ENCODE data around the gene ERCC1.

ERCC1 gene

DNA sequence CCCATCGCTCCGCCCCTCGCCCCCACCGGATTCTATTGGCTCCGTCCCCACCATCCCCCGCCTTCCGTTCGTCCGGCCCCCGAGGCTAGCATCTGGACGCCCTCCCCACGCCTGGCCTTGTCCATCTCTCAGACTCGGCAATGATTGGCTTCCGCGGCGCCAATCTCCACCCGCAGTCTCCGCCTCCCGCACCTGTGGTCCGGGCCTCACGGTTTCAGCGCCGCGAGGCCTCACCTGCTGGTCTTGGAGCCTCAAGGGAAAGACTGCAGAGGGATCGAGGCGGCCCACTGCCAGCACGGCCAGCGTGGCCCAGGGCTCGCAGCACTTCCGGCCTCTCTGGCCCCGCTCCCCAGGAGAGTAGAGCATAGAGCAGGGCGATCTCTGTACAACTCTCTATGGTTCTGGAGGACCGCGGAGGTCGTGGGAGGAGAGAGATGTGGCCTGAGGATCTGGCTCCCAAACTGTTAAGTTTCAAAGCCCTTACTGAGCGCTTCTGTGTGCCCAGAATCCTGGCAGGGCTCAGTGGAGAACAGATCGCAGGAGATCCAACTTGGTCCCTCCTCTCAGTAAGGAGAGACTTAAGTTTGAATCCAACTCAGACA, at the start of gene ERCC1:
TSS of gene ERCC1 (minus strand) at position 329 of the 602 bp plus-strand sequence. CDS start 543 bp downstream, outside the sequence.
- peak; percentile 76 for DNase-seq

DNA sequence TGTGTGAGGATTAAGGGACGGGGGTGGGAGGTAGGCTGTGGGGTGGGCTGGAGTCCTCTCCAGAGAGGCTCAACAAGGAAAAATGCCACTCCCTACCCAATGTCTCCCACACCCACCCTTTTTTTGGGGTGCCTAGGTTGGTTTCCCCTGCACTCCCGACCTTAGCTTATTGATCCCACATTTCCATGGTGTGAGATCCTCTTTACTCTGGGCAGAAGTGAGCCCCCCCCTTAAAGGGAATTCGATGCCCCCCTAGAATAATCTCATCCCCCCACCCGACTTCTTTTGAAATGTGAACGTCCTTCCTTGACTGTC, 49.6 kb upstream of the ERCC1 start:
- DNase-seq: no peak

DNA sequence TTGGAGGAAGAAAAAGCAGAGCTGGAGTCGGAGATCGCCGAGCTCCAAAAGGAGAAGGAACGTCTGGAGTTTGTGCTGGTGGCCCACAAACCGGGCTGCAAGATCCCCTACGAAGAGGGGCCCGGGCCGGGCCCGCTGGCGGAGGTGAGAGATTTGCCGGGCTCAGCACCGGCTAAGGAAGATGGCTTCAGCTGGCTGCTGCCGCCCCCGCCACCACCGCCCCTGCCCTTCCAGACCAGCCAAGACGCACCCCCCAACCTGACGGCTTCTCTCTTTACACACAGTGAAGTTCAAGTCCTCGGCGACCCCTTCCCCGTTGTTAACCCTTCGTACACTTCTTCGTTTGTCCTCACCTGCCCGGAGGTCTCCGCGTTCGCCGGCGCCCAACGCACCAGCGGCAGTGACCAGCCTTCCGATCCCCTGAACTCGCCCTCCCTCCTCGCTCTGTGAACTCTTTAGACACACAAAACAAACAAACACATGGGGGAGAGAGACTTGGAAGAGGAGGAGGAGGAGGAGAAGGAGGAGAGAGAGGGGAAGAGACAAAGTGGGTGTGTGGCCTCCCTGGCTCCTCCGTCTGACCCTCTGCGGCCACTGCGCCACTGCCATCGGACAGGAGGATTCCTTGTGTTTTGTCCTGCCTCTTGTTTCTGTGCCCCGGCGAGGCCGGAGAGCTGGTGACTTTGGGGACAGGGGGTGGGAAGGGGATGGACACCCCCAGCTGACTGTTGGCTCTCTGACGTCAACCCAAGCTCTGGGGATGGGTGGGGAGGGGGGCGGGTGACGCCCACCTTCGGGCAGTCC, 49.0 kb upstream of the ERCC1 start:
- peak; percentile 48 for DNase-seq

DNA sequence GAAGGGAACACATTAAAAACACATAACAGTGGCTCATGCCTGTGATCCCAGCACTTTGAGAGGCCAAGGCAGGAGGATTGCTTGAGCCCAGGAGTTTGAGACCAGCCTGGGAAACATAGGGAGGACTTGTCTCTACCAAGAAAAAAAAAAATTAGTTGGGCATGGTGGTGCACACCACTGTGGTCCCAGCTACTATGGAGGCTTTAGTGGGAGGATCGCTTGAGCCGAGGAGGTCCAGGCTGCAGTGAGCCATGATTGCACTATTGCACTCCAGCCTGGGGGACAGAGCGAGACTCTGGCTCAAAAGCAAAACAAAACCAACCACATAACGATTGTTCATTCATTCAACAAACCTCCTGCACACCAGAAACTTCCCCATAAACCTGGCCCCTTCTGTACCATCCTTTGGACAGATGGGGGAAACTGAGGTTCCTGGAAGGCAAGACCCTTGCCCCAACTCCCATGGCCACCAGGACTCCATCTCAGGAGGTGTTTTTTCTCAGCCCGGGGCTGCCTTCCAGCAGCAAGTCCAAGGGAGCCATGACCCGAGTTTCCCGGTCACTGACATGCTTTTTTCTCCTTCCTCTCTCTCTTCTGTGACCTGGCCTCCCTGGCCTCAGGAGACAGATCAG, 48.3 kb upstream of the ERCC1 start:
- DNase-seq: no peak

DNA sequence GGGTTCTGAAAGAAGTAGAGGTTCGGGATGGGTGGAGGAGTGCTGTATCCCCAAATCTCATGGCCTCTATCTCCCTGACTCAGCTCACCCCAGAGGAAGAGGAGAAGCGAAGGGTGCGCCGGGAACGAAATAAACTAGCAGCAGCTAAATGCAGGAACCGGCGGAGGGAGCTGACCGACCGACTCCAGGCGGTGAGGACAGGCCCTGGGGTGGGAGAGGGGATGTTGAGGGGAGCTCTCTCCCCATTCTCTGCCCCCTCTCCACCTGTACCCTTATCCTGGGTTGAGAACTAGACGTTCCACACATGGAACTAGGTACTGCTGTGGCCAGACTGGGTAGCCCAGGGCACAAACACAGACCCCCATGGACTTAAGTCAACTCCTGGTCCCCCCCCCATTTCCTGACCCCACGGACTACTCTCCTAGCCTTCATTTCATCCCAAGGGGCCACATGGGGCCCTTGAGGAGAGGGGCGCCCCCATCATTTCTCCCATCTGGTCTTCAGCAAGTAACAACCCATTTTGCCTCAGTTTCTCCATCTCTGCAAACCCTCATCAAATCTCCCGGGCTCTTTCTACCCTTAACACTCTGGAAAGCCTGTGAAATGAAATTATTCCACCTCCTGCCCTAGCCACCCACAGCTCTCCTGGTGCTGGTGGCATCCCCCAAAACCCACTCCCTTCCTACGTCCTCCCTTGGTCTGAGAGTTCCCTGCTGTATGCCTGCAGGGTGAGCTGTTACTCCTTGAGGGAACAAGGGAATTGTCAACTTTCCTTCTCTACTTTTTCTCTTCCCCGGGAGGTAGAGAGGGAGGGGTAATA, 47.6 kb upstream of the ERCC1 start:
- DNase-seq: no peak

DNA sequence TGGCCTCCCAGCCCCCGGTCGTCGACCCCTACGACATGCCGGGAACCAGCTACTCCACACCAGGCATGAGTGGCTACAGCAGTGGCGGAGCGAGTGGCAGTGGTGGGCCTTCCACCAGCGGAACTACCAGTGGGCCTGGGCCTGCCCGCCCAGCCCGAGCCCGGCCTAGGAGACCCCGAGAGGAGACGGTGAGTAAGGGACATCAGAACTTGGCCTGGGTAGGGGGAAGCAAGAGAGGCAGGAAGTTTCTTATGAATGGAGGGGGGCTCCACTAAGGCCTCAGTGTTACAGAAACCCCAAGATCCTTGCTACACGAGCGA, 47.0 kb upstream of the ERCC1 start:
- DNase-seq: no peak

DNA sequence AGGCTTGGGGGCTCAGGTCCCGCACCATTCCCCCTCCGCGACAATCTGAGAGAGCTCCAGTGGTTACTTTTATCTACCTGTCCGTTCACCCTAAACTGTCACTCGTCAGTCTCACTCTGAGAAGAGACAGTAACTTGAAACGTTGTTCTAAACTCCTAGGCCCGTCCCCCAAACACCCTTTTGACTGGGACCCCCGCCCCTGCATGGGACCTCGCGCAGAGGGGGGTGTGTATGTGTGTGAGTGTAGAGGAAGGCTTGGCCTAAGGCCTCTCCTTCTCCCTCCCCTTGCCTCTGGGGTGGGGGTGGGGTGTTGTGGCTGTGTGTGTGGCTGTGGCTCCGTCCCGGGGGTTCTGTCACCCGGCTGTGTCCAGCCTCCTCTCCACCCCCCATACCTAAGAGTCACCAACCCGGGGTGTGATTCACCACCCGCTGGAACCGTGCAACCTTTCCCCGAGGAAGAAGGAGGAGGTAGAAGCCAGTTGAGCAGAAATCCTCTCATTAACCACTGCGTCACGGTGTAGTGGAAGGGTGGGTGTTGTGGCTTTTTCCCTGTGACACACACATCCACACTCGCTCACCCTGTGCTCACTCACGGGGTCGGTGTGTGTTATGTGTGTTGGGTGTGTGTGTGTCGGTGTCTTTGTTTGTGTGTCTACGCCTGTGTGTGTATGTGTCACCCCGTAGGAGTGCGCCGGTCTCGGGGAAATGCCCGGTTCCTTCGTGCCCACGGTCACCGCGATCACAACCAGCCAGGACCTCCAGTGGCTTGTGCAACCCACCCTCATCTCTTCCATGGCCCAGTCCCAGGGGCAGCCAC, 46.4 kb upstream of the ERCC1 start:
- DNase-seq: peak; percentile 44

DNA sequence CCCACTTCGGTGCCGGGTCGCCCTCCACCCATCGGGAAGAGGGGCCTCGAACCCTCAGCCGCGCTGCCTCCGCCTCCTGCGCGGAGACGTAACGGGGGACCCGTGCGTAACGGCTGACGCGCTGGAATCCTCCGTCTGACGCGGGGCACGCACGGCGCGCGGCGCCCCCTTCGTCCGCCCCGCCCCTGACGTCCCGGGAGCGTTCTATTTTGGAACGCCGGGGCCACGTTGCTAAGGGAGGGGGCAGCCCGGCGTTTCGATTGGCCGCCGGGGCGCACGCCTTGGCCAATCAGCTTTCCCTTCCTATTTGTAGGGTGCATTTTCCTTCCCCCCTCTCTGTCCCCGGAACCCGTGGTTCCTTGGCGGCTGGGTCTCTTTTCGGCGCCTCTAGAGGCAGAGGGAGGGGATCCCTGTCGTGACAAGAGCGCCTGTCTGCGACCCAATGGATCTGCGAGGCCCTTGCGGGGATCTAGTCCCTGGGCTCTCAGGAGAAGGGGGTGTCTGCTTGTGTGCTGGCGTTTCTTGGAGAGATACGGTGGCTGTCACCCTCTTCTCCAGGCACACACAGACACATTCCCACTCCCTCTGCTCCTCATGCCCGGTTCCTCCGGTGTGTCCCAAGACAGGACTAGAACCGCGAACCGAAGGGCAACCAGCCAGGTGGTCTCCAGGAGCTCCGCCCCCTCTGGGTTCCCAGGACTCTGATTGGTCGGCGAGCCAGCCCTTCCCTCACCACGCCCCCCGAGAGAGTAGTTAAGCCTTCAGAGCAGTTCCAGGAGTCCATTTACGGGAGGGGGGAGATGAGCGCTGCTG, 45.6 kb upstream of the ERCC1 start:
- DNase-seq: peak; percentile 90

DNA sequence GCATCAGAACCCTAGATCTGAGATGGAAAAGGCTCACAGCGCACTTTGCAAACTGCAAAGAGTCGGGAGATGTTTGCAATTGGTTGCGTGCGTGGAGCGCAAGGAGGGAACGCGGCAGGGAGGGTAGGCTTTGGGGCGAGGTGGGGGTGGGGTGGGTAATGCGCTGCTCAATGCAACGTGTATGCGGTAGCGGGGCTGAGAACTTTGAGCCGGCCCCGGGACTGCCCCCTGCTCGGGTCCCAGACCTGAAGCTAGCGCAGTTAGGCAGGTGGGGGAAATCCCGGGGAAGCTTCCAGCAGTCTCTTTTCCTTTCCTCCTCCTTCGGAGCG, 45.0 kb upstream of the ERCC1 start:
- DNase-seq: no peak

DNA sequence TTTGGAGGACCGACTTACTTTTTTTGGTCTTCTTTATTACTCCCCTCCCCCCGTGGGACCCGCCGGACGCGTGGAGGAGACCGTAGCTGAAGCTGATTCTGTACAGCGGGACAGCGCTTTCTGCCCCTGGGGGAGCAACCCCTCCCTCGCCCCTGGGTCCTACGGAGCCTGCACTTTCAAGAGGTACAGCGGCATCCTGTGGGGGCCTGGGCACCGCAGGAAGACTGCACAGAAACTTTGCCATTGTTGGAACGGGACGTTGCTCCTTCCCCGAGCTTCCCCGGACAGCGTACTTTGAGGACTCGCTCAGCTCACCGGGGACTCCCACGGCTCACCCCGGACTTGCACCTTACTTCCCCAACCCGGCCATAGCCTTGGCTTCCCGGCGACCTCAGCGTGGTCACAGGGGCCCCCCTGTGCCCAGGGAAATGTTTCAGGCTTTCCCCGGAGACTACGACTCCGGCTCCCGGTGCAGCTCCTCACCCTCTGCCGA, 44.5 kb upstream of the ERCC1 start:
- peak; percentile 67 for DNase-seq

DNA sequence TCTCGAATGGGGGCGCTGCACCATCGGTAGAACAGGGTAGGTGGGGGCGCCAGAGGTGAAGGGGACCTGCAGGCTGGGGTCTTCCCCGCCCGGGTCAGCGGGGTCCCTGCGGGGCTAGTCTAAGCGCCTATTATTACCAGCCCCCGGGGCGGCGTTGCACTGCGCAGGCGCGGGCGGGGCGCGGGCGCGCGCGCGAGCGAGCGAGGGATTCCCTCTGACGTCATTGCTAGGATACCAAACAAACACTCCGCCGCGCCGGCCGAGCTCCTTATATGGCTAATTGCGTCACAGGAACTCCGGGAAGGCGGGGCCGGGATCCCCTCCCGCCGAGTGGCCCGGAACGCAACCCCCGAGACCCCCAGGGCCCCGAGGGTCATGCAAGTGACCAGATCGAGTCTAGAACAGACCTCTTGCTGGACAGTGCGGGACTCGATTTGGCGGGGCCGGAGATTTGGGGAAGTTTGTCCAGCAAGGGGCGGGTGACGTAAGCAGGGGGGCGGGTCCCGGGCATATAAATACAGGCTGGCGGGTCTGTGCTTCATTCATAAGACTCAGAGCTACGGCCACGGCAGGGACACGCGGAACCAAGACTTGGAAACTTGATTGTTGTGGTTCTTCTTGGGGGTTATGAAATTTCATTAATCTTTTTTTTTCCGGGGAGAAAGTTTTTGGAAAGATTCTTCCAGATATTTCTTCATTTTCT, 43.9 kb upstream of the ERCC1 start, which contains the start of gene FOSB:
TSS of gene FOSB (plus strand) at position 541 of the 703 bp plus-strand sequence. CDS start 591 bp downstream, outside the sequence.
- DNase-seq: peak; percentile 95

DNA sequence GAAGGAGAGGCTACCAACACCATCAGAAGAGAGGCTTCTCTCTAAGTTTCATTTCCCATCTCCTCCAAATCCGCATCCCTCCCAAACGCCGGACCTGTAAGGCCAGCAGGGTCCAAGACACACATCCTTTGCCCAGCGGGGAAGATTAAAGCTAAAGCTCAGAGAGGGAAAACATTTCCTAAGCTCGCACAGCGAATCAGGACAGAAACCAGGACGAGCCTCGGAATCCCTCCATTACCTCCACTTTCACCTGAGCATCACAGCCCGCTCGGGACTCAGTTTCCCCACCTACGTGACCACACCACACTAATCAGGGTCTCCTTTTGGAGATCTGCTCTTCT, 43.4 kb upstream of the ERCC1 start:
- DNase-seq: no peak

DNA sequence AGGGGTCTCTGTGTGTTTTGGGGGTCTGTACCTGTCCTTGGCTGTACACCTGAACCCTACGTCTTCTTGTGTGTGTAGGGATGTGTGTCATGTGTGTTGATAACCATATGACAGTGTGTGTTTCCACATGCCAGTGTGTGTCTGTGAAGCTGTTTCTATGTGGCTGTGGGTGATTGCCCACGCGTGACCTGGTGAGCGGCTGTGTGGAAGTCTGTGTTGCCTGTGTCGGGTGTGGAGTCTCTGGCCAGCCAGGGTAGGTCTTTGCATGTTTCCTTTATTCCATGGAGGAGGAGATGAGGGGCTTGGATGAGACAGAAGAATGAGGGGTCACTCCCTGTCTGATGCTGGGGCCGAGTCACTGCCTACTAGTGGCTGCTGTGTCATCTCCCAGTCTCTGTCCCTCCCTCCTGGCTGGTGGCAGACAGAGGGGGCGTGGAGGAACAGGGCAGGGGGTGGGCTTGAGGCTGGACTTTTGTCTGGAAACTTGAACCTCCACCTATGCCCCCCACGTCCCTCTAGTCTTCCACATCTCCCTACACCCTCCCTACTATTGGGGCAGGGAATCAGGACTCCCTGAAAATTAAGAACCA, 41.2 kb upstream of the ERCC1 start:
- no peak for DNase-seq

DNA sequence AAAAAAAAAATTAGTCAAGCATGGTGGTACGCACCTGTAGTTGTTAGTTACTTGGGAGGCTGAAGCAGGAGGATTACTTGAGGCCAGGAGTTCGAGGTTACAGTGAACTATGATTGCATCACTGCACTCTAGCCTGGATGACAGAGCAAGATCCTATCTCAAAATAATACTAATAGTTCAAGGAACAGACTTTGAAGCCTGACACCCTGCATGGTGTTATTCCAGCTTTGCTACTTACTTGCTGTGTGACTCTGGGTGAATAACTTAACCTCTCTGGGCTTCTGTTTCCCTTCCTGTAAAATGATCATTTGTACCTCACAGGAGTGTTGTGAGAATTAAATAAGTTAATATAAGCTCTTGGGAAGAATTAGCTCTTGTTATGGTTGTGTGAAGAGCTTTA, 40.6 kb upstream of the ERCC1 start:
- DNase-seq: no peak

DNA sequence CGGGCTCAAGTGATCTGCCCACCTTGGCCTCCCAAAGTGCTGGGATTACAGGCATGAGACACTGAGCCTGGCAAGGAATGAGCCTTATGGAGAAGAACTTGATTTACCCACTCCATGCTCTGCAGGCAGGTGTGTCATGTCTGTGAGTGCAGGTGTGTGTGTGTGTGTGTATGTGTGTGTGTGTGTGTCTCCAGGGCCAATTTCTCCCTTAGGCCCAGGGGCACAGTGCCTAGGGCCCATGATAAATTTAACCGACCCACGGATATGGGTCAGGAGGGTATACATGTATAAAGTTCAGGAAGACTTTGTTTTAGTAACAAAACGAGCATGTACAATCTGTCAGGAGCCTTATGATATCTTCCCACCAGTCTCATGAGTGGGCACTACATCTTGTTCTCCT, 39.5 kb upstream of the ERCC1 start:
- DNase-seq: no peak

DNA sequence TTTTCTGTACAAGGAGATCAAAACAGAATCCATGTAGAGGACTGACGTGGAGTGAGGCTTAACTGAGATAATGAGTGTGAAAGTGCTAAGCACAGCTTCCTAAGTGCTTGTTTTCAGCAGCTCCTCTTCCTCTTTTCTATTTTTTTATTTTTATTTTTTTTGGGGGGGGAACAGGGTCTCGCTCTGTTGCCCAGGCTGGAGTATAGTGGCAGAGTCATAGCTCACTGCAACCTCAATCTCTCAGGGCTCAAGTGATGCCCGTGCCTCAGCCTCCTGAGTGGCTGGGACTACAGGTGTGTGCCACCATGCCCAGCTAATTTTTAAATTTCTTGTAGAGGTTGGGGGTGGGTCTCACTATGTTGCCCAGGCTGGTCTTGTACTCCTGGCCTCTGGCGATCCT, 38.5 kb upstream of the ERCC1 start:
- DNase-seq: no peak

DNA sequence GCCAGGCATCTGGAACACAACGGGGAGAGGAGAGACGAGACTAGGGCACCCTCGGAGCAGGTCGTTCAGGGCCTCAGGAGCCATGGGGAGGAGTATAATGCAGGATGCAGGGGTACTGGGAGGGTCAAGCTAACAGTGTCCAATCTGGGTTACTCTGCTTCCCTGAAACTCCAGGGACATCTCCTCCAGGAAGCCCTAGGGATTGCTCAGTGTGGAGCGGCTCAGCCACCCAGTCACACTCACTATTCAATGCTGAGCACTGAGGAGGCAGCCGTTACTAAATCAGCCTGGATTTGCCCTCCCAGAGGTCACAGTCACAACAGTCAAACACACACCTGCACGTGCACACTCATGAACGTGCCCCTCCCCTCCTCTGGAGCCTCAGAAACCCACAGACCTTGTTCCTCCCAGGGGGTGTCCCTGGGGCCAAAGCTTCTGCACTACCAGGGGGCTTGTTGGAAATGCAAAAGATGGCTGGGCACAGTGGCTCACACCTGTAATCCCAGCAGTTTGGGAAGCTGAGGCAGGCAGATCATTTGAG, 37.2 kb upstream of the ERCC1 start:
- no peak for DNase-seq

DNA sequence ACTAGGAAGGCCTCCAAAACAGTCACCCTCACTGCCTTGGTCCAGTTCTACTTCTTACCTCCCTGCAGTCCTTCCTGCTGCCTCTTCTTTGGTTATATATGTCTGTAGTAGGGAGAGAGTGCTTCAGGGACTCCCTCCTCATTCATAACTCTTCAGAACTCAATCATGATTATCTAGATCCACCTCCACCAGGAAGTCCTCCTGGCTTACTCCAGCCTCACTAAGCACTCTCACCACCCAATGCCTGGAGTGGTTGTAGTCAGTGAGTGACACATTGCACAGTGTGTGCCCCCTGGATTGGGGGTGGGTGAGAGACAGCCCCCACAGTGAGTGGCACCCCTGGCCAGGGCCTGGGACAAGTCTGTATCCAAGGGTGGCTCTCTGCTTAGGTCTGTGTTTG, 34.1 kb upstream of the ERCC1 start:
- no peak for DNase-seq

DNA sequence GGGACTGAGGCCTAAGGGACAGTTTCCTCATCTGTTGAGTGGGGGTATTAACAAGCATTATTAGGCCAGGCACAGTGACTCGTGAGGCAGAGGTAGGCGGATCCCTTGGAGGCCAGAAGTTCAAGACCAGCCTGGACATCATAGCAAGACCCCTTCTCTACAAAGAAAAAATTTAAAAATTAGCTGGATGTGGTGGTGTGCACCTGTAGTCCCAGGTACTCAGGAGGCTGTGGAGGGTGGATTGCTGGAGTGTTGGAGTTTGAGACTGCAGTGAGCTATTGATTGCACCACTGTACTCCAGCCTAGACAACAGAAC, 32.7 kb upstream of the ERCC1 start:
- DNase-seq: no peak

DNA sequence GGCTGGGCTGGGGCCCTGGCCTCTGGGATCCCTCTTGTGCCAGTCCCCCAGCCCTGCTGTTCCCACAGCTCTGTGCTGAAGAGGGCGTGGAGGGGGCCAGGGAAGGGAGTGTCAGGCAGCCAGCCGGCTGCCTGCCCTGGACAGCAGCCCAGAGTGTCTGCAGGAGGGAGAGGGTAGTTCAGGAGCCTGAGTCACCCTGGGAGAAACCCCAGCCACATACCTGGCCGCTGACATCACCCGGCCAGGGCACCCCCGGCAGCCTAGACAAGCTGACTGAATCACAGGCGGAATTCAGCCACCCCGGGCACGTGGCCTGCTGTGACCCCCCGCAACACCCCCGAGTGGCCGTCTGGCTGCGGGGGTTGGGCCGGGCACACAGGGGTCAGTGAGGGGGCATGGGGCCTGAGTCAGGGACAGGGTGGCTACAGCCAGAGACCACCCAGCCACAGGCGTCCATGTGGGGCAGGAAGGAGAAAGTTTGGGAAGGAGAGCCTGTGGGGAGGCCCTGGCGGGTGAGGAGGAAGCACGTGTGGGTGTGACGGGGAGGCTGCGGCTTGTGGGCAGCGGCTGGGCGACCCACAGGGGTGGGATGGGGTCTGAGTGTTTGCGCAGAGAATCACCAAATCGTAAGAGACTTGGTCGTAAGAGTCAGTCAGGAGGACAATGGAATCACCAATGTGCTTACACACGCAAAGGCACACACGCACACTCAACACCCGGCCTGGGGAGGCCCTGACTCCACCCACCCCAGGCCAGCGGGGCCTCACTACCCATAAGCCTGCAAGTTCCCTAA, 32.2 kb upstream of the ERCC1 start:
- peak; percentile 76 for DNase-seq

All from activated T-cell treated with anti-CD3 and anti-CD28 coated beads, Interleukin-2, amount 50 U/mL, for 1 hour (primary cell).